Urinary bladder (tissue), 4 donors: ENCODE results near the gene C2orf80. TPM values are rescaled to one million over a fixed set of nuclear protein-coding genes. Genes with fewer than 3 reads are reported as not detected.
"Not testable (repeated sequence)": the region's sequence is repeated elsewhere in the genome, so short reads cannot be mapped to it uniquely, and the experiment has no call there.

Experiments
- DNase-seq: peaks from one replicate; pipeline ENCODE4 v3.0.0-alpha.2; 2015; ENCODE audit errors: extremely low spot score
- H3K27ac ChIP-seq: one replicate; pipeline ENCODE4 v1.5.1; 2013; ENCODE audit warnings: low read depth, mild to moderate bottlenecking, moderate library complexity
- H3K36me3 ChIP-seq: one replicate; pipeline ENCODE4 v1.6.1; 2013; ENCODE audit warnings: mild to moderate bottlenecking, moderate library complexity; ENCODE audit not compliant: insufficient read depth
- H3K4me1 ChIP-seq: one replicate; pipeline ENCODE4 v1.6.1; 2013; ENCODE audit warnings: mild to moderate bottlenecking, moderate library complexity; ENCODE audit not compliant: insufficient read depth
- H3K4me3 ChIP-seq: one replicate; pipeline ENCODE4 v1.5.1; 2013; ENCODE audit warnings: low read depth, low read length
- WGBS: extraction: QIAGEN DNeasy Blood & Tissue Kit; methylation state at CpG from one replicate; pipeline ENCODE4 v1.1.7; 2013; 5-methylcytosine and 5-hydroxymethylcytosine counted together
- polyA plus RNA-seq: library from polyadenylated mRNA; stranded (reverse); fragments of 200-250 nt; gene quantifications from one replicate; pipeline ENCODE4 v1.2.3, GENCODE V29; 2013
- total RNA-seq: library from RNA; depleted of rRNA; stranded (reverse); fragments of >200 nt; gene quantifications from one replicate; pipeline ENCODE4 v1.2.3, GENCODE V29; 2014
- donor health status: healthy with polysubstance abuse.
- donor health status: healthy.

C2orf80 gene
- total RNA-seq: 0.37 TPM
- not detected for polyA plus RNA-seq

GRCh38 chr2:208189810-208190503 lies at the start of gene C2orf80:
C2orf80 (minus strand) TSS chr2:208190030; CDS start chr2:208186986, 3,044 bp downstream.
- WGBS: 71% methylated on average over 10 of the region's 10 CpGs
- Histone ChIP-seq H3K4me1 (no peaks in the 10 kb centered on the region), H3K36me3 (no peaks in the 10 kb centered on the region), H3K4me3 (no peak within 1 kb of the TSS), H3K27ac (no peak within 1 kb of the TSS)
- DNase-seq: no peak

GRCh38 chr2:208235860-208236259 lies 46.0 kb upstream of the C2orf80 start:
- 97% methylated on average over 2 of the region's 2 CpGs for WGBS
- H3K4me1 ChIP-seq: no peaks in the 10 kb centered on the region
- H3K4me3 ChIP-seq: no peak overlapping the region
- no peak overlapping the region for H3K27ac ChIP-seq
- peaks cover 5% of the 10 kb centered on the region for H3K36me3 ChIP-seq
- DNase-seq: no peak

GRCh38 chr2:208234786-208235185 lies 45.0 kb upstream of the C2orf80 start:
- H3K4me1 ChIP-seq: no peaks in the 10 kb centered on the region
- no peak overlapping the region for H3K27ac ChIP-seq
- H3K36me3 ChIP-seq: peaks cover 5% of the 10 kb centered on the region
- 92% methylated on average over 1 of the region's 1 CpG for WGBS
- no peak for DNase-seq
- H3K4me3 ChIP-seq: no peak overlapping the region

GRCh38 chr2:208228476-208228875 lies 38.6 kb upstream of the C2orf80 start:
- no peaks in the 10 kb centered on the region for H3K36me3 ChIP-seq
- WGBS: 78% methylated on average over 1 of the region's 1 CpG
- H3K4me1 ChIP-seq: peaks cover 1% of the 10 kb centered on the region
- DNase-seq: no peak
- H3K27ac ChIP-seq: no peak overlapping the region
- no peak overlapping the region for H3K4me3 ChIP-seq

GRCh38 chr2:208227581-208228232 lies 37.9 kb upstream of the C2orf80 start:
- 94% methylated on average over 33 of the region's 33 CpGs for WGBS
- H3K27ac ChIP-seq: no peak overlapping the region

GRCh38 chr2:208224802-208225201 lies 35.0 kb upstream of the C2orf80 start:
- DNase-seq: no peak
- no peak overlapping the region for H3K4me3 ChIP-seq
- H3K36me3 ChIP-seq: no peaks in the 10 kb centered on the region
- H3K27ac ChIP-seq: no peak overlapping the region
- 93% methylated on average over 2 of the region's 2 CpGs for WGBS
- peaks cover 1% of the 10 kb centered on the region for H3K4me1 ChIP-seq

More at GRCh38 chr2:208227581-208228232, 37.9 kb upstream of the C2orf80 start:
- H3K36me3 ChIP-seq: no peaks in the 10 kb centered on the region
- H3K4me1 ChIP-seq: peaks cover 1% of the 10 kb centered on the region
- DNase-seq: no peak
- H3K4me3 ChIP-seq: no peak overlapping the region

GRCh38 chr2:208222351-208222750 lies 32.5 kb upstream of the C2orf80 start:
- Histone ChIP-seq H3K27ac (no peak overlapping the region), H3K4me3 (no peak overlapping the region), H3K36me3 (no peaks in the 10 kb centered on the region), H3K4me1 (no peaks in the 10 kb centered on the region)
- 85% methylated on average over 3 of the region's 3 CpGs for WGBS
- DNase-seq: no peak

GRCh38 chr2:208221873-208222272 lies 32.0 kb upstream of the C2orf80 start:
- H3K4me1 ChIP-seq, DNase-seq, H3K36me3 ChIP-seq, H3K4me3 ChIP-seq, H3K27ac ChIP-seq: not testable (repeated sequence)
- WGBS: 92% methylated on average over 3 of the region's 3 CpGs

- Histone ChIP-seq H3K27ac (no peak overlapping the region), H3K36me3 (no peaks in the 10 kb centered on the region), H3K4me3 (no peak overlapping the region), H3K4me1 (no peaks in the 10 kb centered on the region)
- no peak for DNase-seq
- WGBS: 95% methylated on average over 9 of the region's 9 CpGs
Observed at GRCh38 chr2:208210688-208211451, 21.0 kb upstream of the C2orf80 start.

- no peaks in the 10 kb centered on the region for H3K4me1 ChIP-seq
- no peak for DNase-seq
- no peak overlapping the region for H3K4me3 ChIP-seq
- H3K36me3 ChIP-seq: no peaks in the 10 kb centered on the region
- no peak overlapping the region for H3K27ac ChIP-seq
- 90% methylated on average over 9 of the region's 9 CpGs for WGBS
Observed at GRCh38 chr2:208208335-208209085, 18.7 kb upstream of the C2orf80 start.

GRCh38 chr2:208207769-208208168 lies 17.9 kb upstream of the C2orf80 start:
- H3K27ac ChIP-seq: no peak overlapping the region
- no peak for DNase-seq
- no peaks in the 10 kb centered on the region for H3K36me3 ChIP-seq
- H3K4me1 ChIP-seq: no peaks in the 10 kb centered on the region
- no peak overlapping the region for H3K4me3 ChIP-seq
- 78% methylated on average over 3 of the region's 3 CpGs for WGBS

GRCh38 chr2:208204166-208204565 lies 14.3 kb upstream of the C2orf80 start:
- Histone ChIP-seq H3K27ac (no peak overlapping the region), H3K36me3 (no peaks in the 10 kb centered on the region), H3K4me1 (no peaks in the 10 kb centered on the region), H3K4me3 (no peak overlapping the region)
- DNase-seq: no peak
- WGBS: 52% methylated on average over 5 of the region's 5 CpGs

GRCh38 chr2:208195531-208195930 lies 5.7 kb upstream of the C2orf80 start:
- H3K36me3 ChIP-seq: no peaks in the 10 kb centered on the region
- no peak overlapping the region for H3K4me3 ChIP-seq
- WGBS: 77% methylated on average over 3 of the region's 3 CpGs
- no peaks in the 10 kb centered on the region for H3K4me1 ChIP-seq
- no peak overlapping the region for H3K27ac ChIP-seq
- DNase-seq: no peak
